ENCODE results near the gene DDC.
"Not testable (repeated sequence)": the region's sequence is repeated elsewhere in the genome, so short reads cannot be mapped to it uniquely, and the experiment has no call there.

The DDC gene

DNA sequence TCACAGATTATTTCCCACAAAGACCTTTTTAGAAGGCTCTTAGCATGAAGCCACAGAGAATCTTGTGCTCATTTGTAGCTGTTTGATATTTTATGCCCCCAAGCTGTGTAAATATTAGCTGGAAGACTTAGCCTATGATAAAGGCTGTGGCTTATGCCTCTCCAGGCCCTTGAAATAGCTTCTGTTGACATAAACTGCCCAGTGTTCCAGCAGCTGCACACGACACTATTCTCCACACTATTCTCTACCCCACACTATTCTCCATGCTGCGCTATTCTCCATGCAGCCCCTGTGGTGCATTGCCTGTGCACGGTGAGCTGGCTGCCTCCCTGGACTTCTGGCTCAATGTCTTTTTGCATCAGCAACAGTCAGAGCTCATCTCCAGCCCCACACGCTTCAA lies 13.1 kb downstream of the DDC start:
- H3K9ac ChIP-seq (ENCODE audit: low read length), result no peak overlapping the region
- H3K9me3 ChIP-seq (ENCODE audit: insufficient read depth, low read length), result no peaks in the 10 kb centered on the region
- no peak overlapping the region for H3K27ac ChIP-seq (ENCODE audit: low read length)
- no peak overlapping the region for H3K4me3 ChIP-seq (ENCODE audit: low read length)
- no peak overlapping the region for H3K4me2 ChIP-seq (ENCODE audit: low read length)
- H4K20me1 ChIP-seq (ENCODE audit: insufficient read depth, low read length), result no peaks in the 10 kb centered on the region
- TF ChIP-seq, protein P1, sequence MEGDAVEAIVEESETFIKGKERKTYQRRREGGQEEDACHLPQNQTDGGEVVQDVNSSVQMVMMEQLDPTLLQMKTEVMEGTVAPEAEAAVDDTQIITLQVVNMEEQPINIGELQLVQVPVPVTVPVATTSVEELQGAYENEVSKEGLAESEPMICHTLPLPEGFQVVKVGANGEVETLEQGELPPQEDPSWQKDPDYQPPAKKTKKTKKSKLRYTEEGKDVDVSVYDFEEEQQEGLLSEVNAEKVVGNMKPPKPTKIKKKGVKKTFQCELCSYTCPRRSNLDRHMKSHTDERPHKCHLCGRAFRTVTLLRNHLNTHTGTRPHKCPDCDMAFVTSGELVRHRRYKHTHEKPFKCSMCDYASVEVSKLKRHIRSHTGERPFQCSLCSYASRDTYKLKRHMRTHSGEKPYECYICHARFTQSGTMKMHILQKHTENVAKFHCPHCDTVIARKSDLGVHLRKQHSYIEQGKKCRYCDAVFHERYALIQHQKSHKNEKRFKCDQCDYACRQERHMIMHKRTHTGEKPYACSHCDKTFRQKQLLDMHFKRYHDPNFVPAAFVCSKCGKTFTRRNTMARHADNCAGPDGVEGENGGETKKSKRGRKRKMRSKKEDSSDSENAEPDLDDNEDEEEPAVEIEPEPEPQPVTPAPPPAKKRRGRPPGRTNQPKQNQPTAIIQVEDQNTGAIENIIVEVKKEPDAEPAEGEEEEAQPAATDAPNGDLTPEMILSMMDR (IDR thresholded peaks at IDR 0.05; ENCODE audit: low read depth, low read length), result no peak
- no peak for TF ChIP-seq EZH2phosphoT487 (IDR thresholded peaks at IDR 0.05; ENCODE audit: low read depth)
- H3K27me3 ChIP-seq (ENCODE audit: low read depth, low read length), result peaks cover 37% of the 10 kb centered on the region
- H3K36me3 ChIP-seq (replicated peaks; ENCODE audit: low read depth, low read length), result no peaks in the 10 kb centered on the region
- no peaks in the 10 kb centered on the region for H3K4me1 ChIP-seq (ENCODE audit: low read length)
- H3K79me2 ChIP-seq (ENCODE audit: low read length), result no peaks in the 10 kb centered on the region
- H2AFZ ChIP-seq (ENCODE audit: low read depth, low read length), result no peak overlapping the region

DNA sequence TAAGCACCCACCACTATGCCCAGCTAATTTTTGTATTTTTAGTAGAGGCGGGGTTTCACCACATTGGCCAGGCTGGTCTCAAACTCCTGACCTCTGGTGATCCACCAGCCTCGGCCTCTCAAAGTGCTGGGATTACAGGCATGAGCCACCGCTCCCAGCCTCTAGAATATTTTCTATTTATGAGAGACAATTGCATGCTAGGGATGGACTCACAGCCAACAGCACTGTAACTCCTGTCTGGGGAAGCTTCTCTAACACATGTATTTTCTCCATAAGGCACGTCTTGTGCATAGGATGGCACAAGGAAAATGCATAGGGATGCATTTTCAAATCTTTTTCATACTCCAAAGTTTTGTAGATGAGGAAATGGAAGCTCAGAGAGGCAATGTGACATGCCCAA lies 19.6 kb downstream of the DDC start:
- not testable (repeated sequence) for H3K9me3 ChIP-seq (ENCODE audit: insufficient read depth, low read length); H3K4me1 ChIP-seq (ENCODE audit: low read length); H3K4me2 ChIP-seq (ENCODE audit: low read length)

DNA sequence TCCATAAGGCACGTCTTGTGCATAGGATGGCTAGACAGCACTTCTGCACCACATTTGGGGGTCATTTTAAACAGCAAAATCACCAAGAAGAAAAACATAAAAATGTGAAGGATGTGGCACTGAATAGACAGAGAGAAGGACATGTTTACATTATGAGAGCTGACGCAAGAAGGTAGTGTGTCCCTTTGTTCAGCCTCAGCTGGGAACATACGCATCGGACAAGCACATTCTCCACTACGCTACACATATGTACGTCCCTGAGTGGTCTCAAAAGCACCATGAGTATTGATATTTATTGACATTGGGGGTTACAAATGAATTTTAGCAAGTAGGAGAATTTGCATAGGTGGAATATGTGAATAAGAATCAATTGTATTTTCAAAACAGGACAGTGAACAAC lies 20.2 kb downstream of the DDC start:
- no peak for TF ChIP-seq EZH2phosphoT487 (IDR thresholded peaks at IDR 0.05; ENCODE audit: low read depth)
- TF ChIP-seq, protein P1 (IDR thresholded peaks at IDR 0.05; ENCODE audit: low read depth, low read length), result no peak
- no peaks in the 10 kb centered on the region for H3K79me2 ChIP-seq (ENCODE audit: low read length)
- H3K27me3 ChIP-seq (ENCODE audit: low read depth, low read length), result peaks cover 18% of the 10 kb centered on the region
- H3K27ac ChIP-seq (ENCODE audit: low read length), result no peak overlapping the region
- H3K4me1 ChIP-seq (ENCODE audit: low read length), result no peaks in the 10 kb centered on the region
- H3K4me3 ChIP-seq (ENCODE audit: low read length), result no peak overlapping the region
- no peaks in the 10 kb centered on the region for H4K20me1 ChIP-seq (ENCODE audit: insufficient read depth, low read length)
- no peaks in the 10 kb centered on the region for H3K9me3 ChIP-seq (ENCODE audit: insufficient read depth, low read length)
- no peak overlapping the region for H3K9ac ChIP-seq (ENCODE audit: low read length)
- H3K36me3 ChIP-seq (replicated peaks; ENCODE audit: low read depth, low read length), result no peaks in the 10 kb centered on the region
- H3K4me2 ChIP-seq (ENCODE audit: low read length), result no peak overlapping the region
- H2AFZ ChIP-seq (ENCODE audit: low read depth, low read length), result no peak overlapping the region

More for the DNA sequence above, 19.6 kb downstream of the DDC start:
- H3K27ac ChIP-seq (ENCODE audit: low read length); H3K79me2 ChIP-seq (ENCODE audit: low read length); H2AFZ ChIP-seq (ENCODE audit: low read depth, low read length); H4K20me1 ChIP-seq (ENCODE audit: insufficient read depth, low read length); H3K4me3 ChIP-seq (ENCODE audit: low read length); H3K36me3 ChIP-seq (replicated peaks; ENCODE audit: low read depth, low read length); H3K9ac ChIP-seq (ENCODE audit: low read length): not testable (repeated sequence)
- peaks cover 18% of the 10 kb centered on the region for H3K27me3 ChIP-seq (ENCODE audit: low read depth, low read length)

DNA sequence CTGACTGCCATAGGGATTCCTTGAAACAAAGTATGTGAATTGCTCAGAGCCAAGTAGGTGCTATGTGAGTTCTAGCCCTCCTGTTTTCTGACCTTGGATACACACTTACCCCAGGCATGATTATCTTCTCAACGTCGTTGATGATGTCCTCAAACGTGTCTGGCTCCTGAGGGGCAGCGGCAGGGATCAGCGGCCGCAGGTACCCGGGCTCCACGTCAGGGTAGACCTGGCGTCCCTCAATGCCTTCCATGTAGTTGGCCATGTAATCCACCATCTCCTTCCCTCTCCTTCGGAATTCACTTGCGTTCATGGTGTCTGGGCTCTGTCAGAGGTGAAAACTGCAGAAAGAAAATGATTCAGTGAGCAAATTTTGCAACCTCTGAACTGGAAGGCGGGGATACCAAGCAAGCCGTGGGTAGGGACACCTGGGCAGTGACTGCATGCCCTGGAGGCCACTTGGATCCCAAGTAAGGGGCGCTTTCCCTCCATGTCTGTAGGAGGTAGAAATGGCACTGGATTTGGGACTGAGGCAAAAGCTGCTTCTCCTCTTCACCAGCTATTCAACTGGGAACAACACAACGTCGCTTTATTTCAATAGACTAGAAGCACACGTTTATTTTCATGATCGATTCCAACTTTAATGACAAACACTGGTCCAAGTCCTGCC lies 21.3 kb downstream of the DDC start:
- no peak overlapping the region for H3K27ac ChIP-seq (ENCODE audit: low read length)
- no peaks in the 10 kb centered on the region for H3K9me3 ChIP-seq (ENCODE audit: insufficient read depth, low read length)
- H3K79me2 ChIP-seq (ENCODE audit: low read length), result no peaks in the 10 kb centered on the region
- no peaks in the 10 kb centered on the region for H4K20me1 ChIP-seq (ENCODE audit: insufficient read depth, low read length)
- peaks cover 15% of the 10 kb centered on the region for H3K27me3 ChIP-seq (ENCODE audit: low read depth, low read length)
- H3K9ac ChIP-seq (ENCODE audit: low read length), result no peak overlapping the region
- TF ChIP-seq, protein P1 (IDR thresholded peaks at IDR 0.05; ENCODE audit: low read depth, low read length), result no peak
- no peak for TF ChIP-seq EZH2phosphoT487 (IDR thresholded peaks at IDR 0.05; ENCODE audit: low read depth)
- no peak overlapping the region for H3K4me2 ChIP-seq (ENCODE audit: low read length)
- H3K4me1 ChIP-seq (ENCODE audit: low read length), result no peaks in the 10 kb centered on the region
- no peak overlapping the region for H3K4me3 ChIP-seq (ENCODE audit: low read length)
- no peak overlapping the region for H2AFZ ChIP-seq (ENCODE audit: low read depth, low read length)
- no peaks in the 10 kb centered on the region for H3K36me3 ChIP-seq (replicated peaks; ENCODE audit: low read depth, low read length)
